Psoas muscle (tissue), 8 donors: ENCODE measurements around the gene PIP4K2C. TPM values are rescaled to one million over a fixed set of nuclear protein-coding genes. Genes with fewer than 3 reads are reported as not detected.
A peak's percentile ranks its signal among the peaks of the same experiment; 100 is the strongest.

Experiments used
- ATAC-seq, 4 donors: fragments of 200-7000 bp; cut with Tn5 transposase; one replicate each; pipeline ENCODE4 v1.9.1; 2020; ENCODE audit warnings: moderate library complexity in 3 of 4, mild to moderate bottlenecking in 2 of 4
- DNase-seq, 2 donors: peaks; one replicate each; pipeline ENCODE4 v3.0.0-alpha.2; 2020
- H3K27ac ChIP-seq: fragments of 200-600 bp; one replicate; pipeline ENCODE4 v1.8.0; 2022
- H3K27me3 ChIP-seq, 3 donors: fragments of 200-600 bp in 1 of 3; one replicate each; pipeline versions ENCODE4 v1.6.1 to v1.8.0; 2013 to 2022; ENCODE audit warnings: low read length in 2 of 3, mild to moderate bottlenecking in 2 of 3, moderate library complexity in 1 of 3; ENCODE audit not compliant: insufficient read depth in 3 of 3
- H3K36me3 ChIP-seq, 2 donors: fragments of 200-600 bp in 1 of 2; one replicate each; pipeline versions ENCODE4 v1.6.1 to v1.8.0; 2013 to 2022; ENCODE audit warnings: low read depth in 1 of 2, mild to moderate bottlenecking in 1 of 2, moderate library complexity in 1 of 2; ENCODE audit not compliant: insufficient read depth in 1 of 2
- H3K4me1 ChIP-seq: fragments of 200-600 bp; one replicate; pipeline ENCODE4 v1.8.0; 2022
- H3K4me3 ChIP-seq: fragments of 200-600 bp; one replicate; pipeline ENCODE4 v1.8.0; 2022; ENCODE audit warnings: mild to moderate bottlenecking
- H3K9me3 ChIP-seq: fragments of 200-600 bp; one replicate; pipeline ENCODE4 v1.8.0; 2022
- CTCF ChIP-seq: fragments of 200-600 bp; IDR thresholded peaks from one replicate; pipeline ENCODE4 v1.8.0; 2022; ENCODE audit warnings: antibody characterized with exemption
- WGBS, 3 donors: extraction: QIAGEN DNeasy Blood & Tissue Kit; methylation state at CpG; one replicate each; pipeline versions ENCODE4 v1.1.6 to v1.1.7; 2013; 5-methylcytosine and 5-hydroxymethylcytosine counted together
- intact Hi-C, 2 donors: fragments of 100-400 bp; cut with DNase I; formaldehyde crosslinking; loops; one replicate each; pipeline versions ENCODE4 v1.11.0 to v1.14.2; 2022
- polyA plus RNA-seq, 3 donors: library from polyadenylated mRNA; stranded (reverse); fragments of 200-250 nt; gene quantifications; one replicate each; pipeline ENCODE4 v1.2.3, GENCODE V29; 2013
- total RNA-seq, 4 donors: library from RNA; stranded (reverse); fragmentation: NEBNext Ultra II Directional in 2 of 4; extraction: Animal tissue kit (Norgen Biotek cat#: 25700) in 2 of 4; gene quantifications; one replicate each; pipeline versions ENCODE4 v1.2.1 to v1.2.4, GENCODE V29; 2021 to 2023
- donor health status: healthy with polysubstance abuse.
- donor health status: DM: no; HTN: no; CAD: no; lungs with moderate emphysema.
- donor health status: Bipolar disorder and iron deficiency.
- donor health status: healthy.
- donor health status: DM: yes; HTN: yes; CAD: no.
- donor health status: DM: no; HTN: no; CAD: no.
- donor health status: DM: no; HTN: no; CAD: no.
- donor health status: DM: yes; HTN: yes; CAD: no.

Gene PIP4K2C
- total and polyA plus RNA-seq, 7 donors = 7.7 to 16.4 (median 10.1) TPM

GRCh38 chr12:57607958-57608663, 17.1 kb downstream of the PIP4K2C start:
- ATAC-seq = no peak
- DNase-seq = no peak
- intact Hi-C loops = no loop called here
- no peak overlapping the region for H3K27ac ChIP-seq
- H3K36me3 ChIP-seq = no peaks in the 10 kb centered on the region
- TF ChIP-seq CTCF = no peak
- no peaks in the 10 kb centered on the region for H3K9me3 ChIP-seq
- no peak overlapping the region for H3K4me3 ChIP-seq
- peaks cover 5% of the 10 kb centered on the region for H3K4me1 ChIP-seq
- peaks cover 0 to 69% (median 30%) of the 10 kb centered on the region in 3 donors for H3K27me3 ChIP-seq
- WGBS, 3 donors = 75 to 85% (median 76%) methylated on average over 12 of the region's 12 CpGs

GRCh38 chr12:57609101-57609780, 18.2 kb downstream of the PIP4K2C start:
- H3K4me1 ChIP-seq = peaks cover 5% of the 10 kb centered on the region
- DNase-seq = peak in 1 of 2 donors; percentile 45
- H3K36me3 ChIP-seq = no peaks in the 10 kb centered on the region
- TF ChIP-seq CTCF = no peak
- intact Hi-C loops = no loop called here
- WGBS, 3 donors = 59 to 66% (median 63%) methylated on average over 19 of the region's 19 CpGs
- H3K9me3 ChIP-seq = no peaks in the 10 kb centered on the region
- peaks cover 0 to 79% (median 37%) of the 10 kb centered on the region in 3 donors for H3K27me3 ChIP-seq
- H3K4me3 ChIP-seq = peak overlapping the region; percentile 70
- H3K27ac ChIP-seq = peak overlapping the region; percentile 66
- no peak for ATAC-seq

- intact Hi-C loops = no loop called here
- TF ChIP-seq CTCF = no peak
- Histone ChIP-seq H3K9me3 (no peaks in the 10 kb centered on the region), H3K27ac (peak overlapping the region; percentile 66), H3K4me1 (peaks cover 5% of the 10 kb centered on the region), H3K27me3 (peaks cover 0 to 76% (median 34%) of the 10 kb centered on the region in 3 donors), H3K36me3 (no peaks in the 10 kb centered on the region), H3K4me3 (peak overlapping the region; percentile 70)
- peak; percentile 32 to 70 for DNase-seq
- ATAC-seq = peak in 1 of 4 donors; percentile 39
- 31 to 34% (median 32%) methylated on average over 33 to 34 of the region's 34 CpGs for WGBS, 3 donors
Observed at GRCh38 chr12:57609781-57610553, 19.0 kb downstream of the PIP4K2C start.

- H3K27me3 ChIP-seq = peaks cover 0 to 69% (median 30%) of the 10 kb centered on the region in 3 donors
- peaks cover 5% of the 10 kb centered on the region for H3K4me1 ChIP-seq
- TF ChIP-seq CTCF = no peak
- peak overlapping the region; percentile 70 for H3K4me3 ChIP-seq
- peak; percentile 52 to 62 for DNase-seq
- peak in 3 of 4 donors; percentile 12 to 33 (median 18) for ATAC-seq
- intact Hi-C loops = no loop called here
- WGBS, 3 donors = 7 to 11% (median 9%) methylated on average over 29 of the region's 29 CpGs
- H3K9me3 ChIP-seq = no peaks in the 10 kb centered on the region
- H3K36me3 ChIP-seq = no peaks in the 10 kb centered on the region
- peak overlapping the region; percentile 66 for H3K27ac ChIP-seq
Observed at GRCh38 chr12:57610554-57611107, 19.6 kb downstream of the PIP4K2C start.
